Esophagus squamous epithelium (tissue), 4 donors: Measurements from ENCODE around the gene GALNT10.

ENCODE experiments used
- POLR2A ChIP-seq, 4 donors: fragments of 450-650 bp; IDR thresholded peaks; one replicate each; pipeline ENCODE4 v1.6.1; 2017; ENCODE audit warnings: antibody characterized with exemption in 4 of 4, mild to moderate bottlenecking in 4 of 4, moderate library complexity in 3 of 4
- TF ChIP-seq, protein P1 (sequence below), 6 experiments: fragments of 450-650 bp in 4 of 6; fragments of 200-600 bp in 2 of 6; sonication (generic) in 2 of 6; IDR thresholded peaks; one replicate each; pipeline ENCODE4 v1.5.1; 2016 to 2019; ENCODE audit warnings: antibody characterized with exemption in 6 of 6, mild to moderate bottlenecking in 4 of 6, moderate library complexity in 4 of 6

- TF ChIP-seq POLR2A (IDR thresholded peaks at IDR 0.05) = no peak
- TF ChIP-seq, protein P1, sequence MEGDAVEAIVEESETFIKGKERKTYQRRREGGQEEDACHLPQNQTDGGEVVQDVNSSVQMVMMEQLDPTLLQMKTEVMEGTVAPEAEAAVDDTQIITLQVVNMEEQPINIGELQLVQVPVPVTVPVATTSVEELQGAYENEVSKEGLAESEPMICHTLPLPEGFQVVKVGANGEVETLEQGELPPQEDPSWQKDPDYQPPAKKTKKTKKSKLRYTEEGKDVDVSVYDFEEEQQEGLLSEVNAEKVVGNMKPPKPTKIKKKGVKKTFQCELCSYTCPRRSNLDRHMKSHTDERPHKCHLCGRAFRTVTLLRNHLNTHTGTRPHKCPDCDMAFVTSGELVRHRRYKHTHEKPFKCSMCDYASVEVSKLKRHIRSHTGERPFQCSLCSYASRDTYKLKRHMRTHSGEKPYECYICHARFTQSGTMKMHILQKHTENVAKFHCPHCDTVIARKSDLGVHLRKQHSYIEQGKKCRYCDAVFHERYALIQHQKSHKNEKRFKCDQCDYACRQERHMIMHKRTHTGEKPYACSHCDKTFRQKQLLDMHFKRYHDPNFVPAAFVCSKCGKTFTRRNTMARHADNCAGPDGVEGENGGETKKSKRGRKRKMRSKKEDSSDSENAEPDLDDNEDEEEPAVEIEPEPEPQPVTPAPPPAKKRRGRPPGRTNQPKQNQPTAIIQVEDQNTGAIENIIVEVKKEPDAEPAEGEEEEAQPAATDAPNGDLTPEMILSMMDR (IDR thresholded peaks at IDR 0.05) = no peak
Observed at GRCh38 chr5:154312576-154312975, 122.0 kb downstream of the GALNT10 start.
